Effector memory CD8-positive, alpha-beta T cell (primary cell): ENCODE results near the gene SEMA3A.
"Not testable (repeated sequence)": the region's sequence is repeated elsewhere in the genome, so short reads cannot be mapped to it uniquely, and the experiment has no call there.

Experiments
- ATAC-seq: fragments of 150-1000 bp; cut with Tn5 transposase; replicated peaks from 2 replicates; pipeline ENCODE4 v1.10.0; 2021; ENCODE audit warnings: mild to moderate bottlenecking, moderate library complexity
- DNase-seq, 3 experiments: peaks; one replicate each; pipeline ENCODE4 v3.0.0; 2021
- H3K27ac Mint-ChIP-seq, 2 donors: one replicate each; pipeline ENCODE4 v1.8.0; 2022; ENCODE audit warnings: mild to moderate bottlenecking in 2 of 2, mixed read lengths in 2 of 2, moderate library complexity in 2 of 2
- H3K27me3 Mint-ChIP-seq, 2 donors: one replicate each; pipeline ENCODE4 v1.8.0; 2022; ENCODE audit warnings: mixed read lengths in 2 of 2
- H3K36me3 Mint-ChIP-seq: one replicate; pipeline ENCODE4 v1.8.0; 2022; ENCODE audit warnings: mild to moderate bottlenecking, moderate library complexity, mixed read lengths; ENCODE audit not compliant: insufficient read depth
- H3K4me1 Mint-ChIP-seq, 2 donors: one replicate each; pipeline ENCODE4 v1.8.0; 2022; ENCODE audit warnings: low read depth in 2 of 2, mixed read lengths in 2 of 2
- H3K4me3 Mint-ChIP-seq, 2 donors: one replicate each; pipeline ENCODE4 v1.8.0; 2022; ENCODE audit warnings: mild to moderate bottlenecking in 2 of 2, mixed read lengths in 2 of 2, moderate library complexity in 2 of 2
- H3K9me3 Mint-ChIP-seq, 2 donors: one replicate each; pipeline ENCODE4 v1.8.0; 2022; ENCODE audit warnings: mixed read lengths in 2 of 2

Gene SEMA3A

DNA sequence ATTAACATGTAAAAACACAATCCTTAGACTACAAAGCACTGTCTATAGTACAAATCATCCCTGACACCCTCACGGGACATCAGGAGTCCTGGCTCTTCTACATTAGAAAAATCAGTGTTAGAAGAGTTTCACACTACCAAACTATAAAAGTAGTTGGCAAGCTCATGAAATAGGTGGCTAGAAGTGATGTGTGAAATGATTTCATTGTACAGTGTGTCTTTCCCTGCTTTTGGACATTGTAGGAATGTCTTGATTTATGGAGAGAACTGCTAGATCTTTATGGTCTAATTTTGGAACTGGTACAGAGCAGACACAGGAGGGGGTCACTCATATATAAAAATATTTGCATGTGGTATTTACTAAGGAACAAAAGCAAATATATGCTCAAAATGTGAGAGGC, 33.2 kb downstream of the SEMA3A start:
- Mint-ChIP-seq H3K27ac (no peak overlapping the region), H3K9me3 (peaks cover 0 to 7% of the 10 kb centered on the region in 2 donors), H3K36me3 (no peaks in the 10 kb centered on the region), H3K27me3 (no peaks in the 10 kb centered on the region), H3K4me3 (no peak overlapping the region), H3K4me1 (no peaks in the 10 kb centered on the region)
- DNase-seq = no peak
- no peak for ATAC-seq

DNA sequence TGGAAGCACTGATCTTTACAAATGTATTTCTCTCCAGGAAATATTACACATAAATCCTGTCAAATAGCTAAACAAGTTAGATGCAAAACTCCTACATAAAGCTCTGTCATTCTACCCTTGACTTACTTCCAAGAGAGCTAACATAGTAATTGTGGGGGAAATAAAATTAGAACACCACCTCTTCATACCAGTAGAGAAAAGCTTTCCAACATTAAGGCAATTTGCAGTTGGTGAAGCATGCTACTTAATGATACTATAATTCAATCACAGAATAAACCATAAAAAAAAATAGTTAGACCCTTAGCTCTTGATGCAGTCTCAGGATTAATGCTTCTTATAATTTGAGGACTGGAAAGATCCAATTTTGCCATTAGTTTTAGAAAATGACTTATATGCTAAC, 35.2 kb downstream of the SEMA3A start:
- Mint-ChIP-seq H3K9me3 (peaks cover 6 to 7% of the 10 kb centered on the region in 2 donors), H3K4me3 (no peak overlapping the region), H3K27me3 (no peaks in the 10 kb centered on the region), H3K4me1 (no peaks in the 10 kb centered on the region), H3K27ac (no peak overlapping the region), H3K36me3 (no peaks in the 10 kb centered on the region)
- no peak for DNase-seq
- ATAC-seq = no peak

DNA sequence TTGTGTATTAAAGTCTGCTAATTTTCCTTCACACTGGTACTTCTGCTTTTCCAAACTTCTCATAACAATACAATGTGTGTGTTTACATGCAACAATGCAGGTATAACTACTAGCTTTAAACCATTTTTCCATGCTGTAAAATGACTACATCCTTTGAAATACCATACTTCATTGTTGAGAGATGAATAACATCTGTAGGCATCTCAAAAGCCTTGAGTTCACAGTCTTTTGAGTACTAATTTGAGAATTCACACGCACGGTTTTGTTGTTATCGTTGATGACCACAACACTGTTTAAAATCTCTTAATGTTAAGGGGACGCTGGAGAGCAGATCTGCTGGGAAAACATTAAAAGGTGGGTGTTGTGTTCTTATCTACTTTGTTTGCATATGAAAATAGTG, 37.4 kb downstream of the SEMA3A start:
- DNase-seq (no peak), ATAC-seq (no peak)
- Mint-ChIP-seq H3K27ac (no peak overlapping the region), H3K4me1 (no peaks in the 10 kb centered on the region), H3K36me3 (no peaks in the 10 kb centered on the region), H3K27me3 (no peaks in the 10 kb centered on the region), H3K9me3 (peaks cover 6 to 7% of the 10 kb centered on the region in 2 donors), H3K4me3 (no peak overlapping the region)

DNA sequence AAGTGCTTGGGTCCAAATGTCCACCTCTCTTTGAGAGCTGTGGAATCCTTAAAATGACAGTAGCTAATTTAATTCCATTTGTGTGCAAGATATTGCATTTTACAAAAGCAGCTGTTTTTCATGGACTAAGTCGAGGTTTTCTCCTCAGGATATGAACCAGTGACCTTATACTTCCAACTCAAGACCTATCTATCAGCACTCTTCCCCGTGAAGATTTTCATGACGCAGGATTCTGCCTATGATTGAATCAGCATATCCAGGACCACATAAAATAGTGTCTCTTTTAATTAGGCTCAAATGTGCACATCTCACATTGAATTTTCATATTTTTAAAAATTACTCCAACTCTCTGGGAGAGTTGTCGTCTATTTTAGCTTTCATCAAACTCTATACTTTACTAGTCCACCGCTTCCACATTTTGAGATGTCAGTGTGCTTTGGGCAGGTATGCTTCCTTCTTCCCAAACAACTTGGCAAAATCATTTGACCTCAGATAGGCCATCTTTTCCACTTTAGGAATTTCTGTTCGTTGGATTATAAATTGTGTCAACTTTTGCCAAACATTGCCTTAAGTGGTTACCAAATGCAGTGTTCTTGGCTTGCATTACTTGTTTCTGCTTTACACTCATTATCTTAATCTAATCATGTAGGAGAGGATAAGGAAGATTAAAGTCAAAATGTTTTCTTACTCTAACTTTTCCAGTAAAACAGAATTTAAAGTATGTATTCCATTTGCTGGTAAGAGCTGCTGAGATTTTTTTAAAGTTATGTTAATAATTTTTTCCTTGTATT, 39.4 kb downstream of the SEMA3A start:
- Mint-ChIP-seq H3K4me1 (no peaks in the 10 kb centered on the region), H3K27ac (no peak overlapping the region), H3K36me3 (no peaks in the 10 kb centered on the region), H3K27me3 (no peaks in the 10 kb centered on the region), H3K9me3 (peaks cover 6 to 7% of the 10 kb centered on the region in 2 donors), H3K4me3 (no peak overlapping the region)
- DNase-seq (no peak), ATAC-seq (no peak)

DNA sequence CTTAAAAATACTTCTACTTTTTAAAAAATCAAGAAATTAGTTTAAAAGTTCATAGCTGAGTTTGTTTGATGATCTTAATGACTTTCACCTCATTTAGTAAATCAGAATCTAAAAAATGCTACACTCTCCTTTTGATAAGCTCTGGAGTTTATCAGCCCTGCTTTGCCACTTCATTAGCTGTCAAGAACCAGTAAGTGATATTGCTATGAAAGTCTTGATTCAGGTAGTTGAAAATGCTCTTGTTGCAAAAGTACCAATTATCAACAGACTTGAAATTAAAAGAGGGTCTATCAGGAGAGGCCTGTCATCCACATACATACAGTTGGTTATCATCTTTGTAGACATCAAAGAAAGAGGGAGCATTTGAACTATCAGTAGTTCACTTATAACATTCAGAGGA, 41.6 kb downstream of the SEMA3A start:
- H3K9me3 Mint-ChIP-seq = peaks cover 4 to 6% of the 10 kb centered on the region in 2 donors
- no peaks in the 10 kb centered on the region for H3K27me3 Mint-ChIP-seq
- no peaks in the 10 kb centered on the region for H3K4me1 Mint-ChIP-seq
- no peaks in the 10 kb centered on the region for H3K36me3 Mint-ChIP-seq
- DNase-seq (no peak), ATAC-seq (no peak)
- H3K27ac Mint-ChIP-seq = no peak overlapping the region
- no peak overlapping the region for H3K4me3 Mint-ChIP-seq

DNA sequence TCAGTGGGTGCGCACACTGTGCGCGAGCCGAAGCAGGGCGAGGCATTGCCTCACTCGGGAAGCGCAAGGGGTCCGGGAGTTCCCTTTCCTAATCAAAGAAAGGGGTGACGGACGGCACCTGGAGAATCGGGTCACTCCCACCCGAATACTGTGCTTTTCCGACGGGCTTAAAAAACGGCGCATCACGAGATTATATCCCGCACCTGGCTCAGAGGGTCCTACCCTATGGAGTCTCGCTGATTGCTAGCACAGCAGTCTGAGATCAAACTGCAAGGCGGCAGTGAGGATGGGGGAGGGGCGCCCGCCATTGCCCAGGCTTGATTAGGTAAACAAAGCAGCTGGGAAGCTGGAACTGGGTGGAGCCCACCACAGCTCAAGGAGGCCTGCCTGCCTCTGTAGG, 44.2 kb downstream of the SEMA3A start:
- H3K9me3 Mint-ChIP-seq, H3K4me3 Mint-ChIP-seq, H3K4me1 Mint-ChIP-seq, H3K27me3 Mint-ChIP-seq, H3K27ac Mint-ChIP-seq, H3K36me3 Mint-ChIP-seq, DNase-seq, ATAC-seq: not testable (repeated sequence)

DNA sequence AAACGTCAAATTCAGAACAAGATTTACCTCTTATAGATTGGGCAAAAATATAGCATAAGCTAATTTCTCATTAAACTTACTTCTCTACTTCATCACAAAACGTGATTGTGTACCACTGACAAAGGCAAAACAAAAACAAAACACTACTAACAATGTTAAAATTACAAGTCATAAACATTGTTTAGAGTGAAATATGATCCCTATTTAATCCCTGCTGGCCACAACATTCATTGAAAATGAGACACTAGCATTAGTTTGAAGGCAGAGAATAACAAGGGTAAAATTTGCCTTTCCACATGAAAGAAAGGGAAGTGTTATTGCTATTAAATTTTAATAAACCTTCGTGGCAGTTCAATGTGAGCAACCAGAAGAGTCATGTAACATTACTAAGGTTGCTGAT, 45.0 kb downstream of the SEMA3A start:
- no peaks in the 10 kb centered on the region for H3K36me3 Mint-ChIP-seq
- H3K4me3 Mint-ChIP-seq = no peak overlapping the region
- peaks cover 0 to 1% of the 10 kb centered on the region in 2 donors for H3K9me3 Mint-ChIP-seq
- ATAC-seq (no peak), DNase-seq (no peak)
- H3K27me3 Mint-ChIP-seq = no peaks in the 10 kb centered on the region
- H3K27ac Mint-ChIP-seq = no peak overlapping the region
- H3K4me1 Mint-ChIP-seq = no peaks in the 10 kb centered on the region

DNA sequence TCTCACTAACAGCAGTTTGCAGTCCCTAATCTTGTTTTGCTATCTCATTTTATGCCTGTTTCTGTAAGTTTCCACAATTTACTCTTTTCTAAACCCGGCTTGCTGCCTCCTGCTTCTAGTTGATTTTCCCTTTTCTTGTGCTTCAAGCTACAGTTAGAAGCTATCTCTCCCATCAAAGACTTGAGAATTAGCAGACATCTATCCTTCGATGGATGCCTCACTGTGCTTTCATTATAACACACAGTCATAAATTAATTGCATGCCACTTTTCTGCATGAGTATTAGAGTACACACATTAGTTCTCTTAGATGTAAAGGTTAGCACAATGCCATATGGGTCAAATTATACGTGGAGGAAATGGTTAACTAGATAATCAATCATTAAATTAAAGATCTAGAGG, 48.7 kb downstream of the SEMA3A start:
- no peak for ATAC-seq
- Mint-ChIP-seq H3K9me3 (peaks cover 0 to 6% of the 10 kb centered on the region in 2 donors), H3K4me3 (no peak overlapping the region), H3K27me3 (no peaks in the 10 kb centered on the region), H3K27ac (no peak overlapping the region), H3K36me3 (no peaks in the 10 kb centered on the region), H3K4me1 (no peaks in the 10 kb centered on the region)
- no peak for DNase-seq

DNA sequence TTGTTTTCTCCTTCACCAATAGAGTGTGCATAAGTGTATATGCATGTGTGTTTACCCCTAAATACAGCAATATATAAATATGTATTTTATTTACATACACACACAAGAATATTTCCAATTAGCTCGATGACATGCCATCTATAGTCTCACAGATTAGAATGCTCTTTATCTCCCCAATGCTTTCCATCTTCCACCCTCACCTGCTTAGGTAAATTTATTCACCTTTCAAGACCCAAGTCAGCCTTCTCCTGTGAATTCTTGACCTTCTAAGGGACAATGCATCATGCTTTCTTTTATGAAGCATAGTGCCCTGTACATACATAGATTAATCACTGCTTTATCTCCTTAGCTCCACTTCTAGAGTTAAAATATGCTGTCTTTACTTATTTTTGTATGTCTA, 49.7 kb downstream of the SEMA3A start:
- Mint-ChIP-seq H3K27me3 (no peaks in the 10 kb centered on the region), H3K9me3 (peaks cover 0 to 6% of the 10 kb centered on the region in 2 donors), H3K4me1 (no peaks in the 10 kb centered on the region), H3K4me3 (no peak overlapping the region), H3K36me3 (no peaks in the 10 kb centered on the region), H3K27ac (no peak overlapping the region)
- ATAC-seq (no peak), DNase-seq (no peak)

DNA sequence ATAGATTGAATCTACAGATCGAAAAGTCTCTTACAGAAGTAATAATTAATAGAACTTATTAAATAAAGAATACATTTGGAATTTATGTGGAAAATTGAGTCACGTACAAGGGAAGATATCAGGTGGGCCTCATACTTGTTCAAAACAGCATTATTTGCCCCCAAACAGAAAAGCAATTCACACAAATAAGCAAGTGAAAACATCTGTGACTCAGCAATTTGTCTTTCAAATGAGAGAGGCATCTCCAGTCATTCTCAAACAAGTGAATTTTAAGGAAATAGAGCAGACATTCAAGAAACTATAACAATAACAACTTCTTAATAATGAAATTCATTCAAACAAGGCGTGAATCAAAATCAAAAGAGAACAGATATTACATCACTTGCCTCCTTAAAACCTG, 50.1 kb downstream of the SEMA3A start:
- ATAC-seq (no peak), DNase-seq (no peak)
- H3K9me3 Mint-ChIP-seq = peaks cover 0 to 6% of the 10 kb centered on the region in 2 donors
- no peaks in the 10 kb centered on the region for H3K36me3 Mint-ChIP-seq
- no peak overlapping the region for H3K4me3 Mint-ChIP-seq
- H3K4me1 Mint-ChIP-seq = no peaks in the 10 kb centered on the region
- H3K27me3 Mint-ChIP-seq = no peaks in the 10 kb centered on the region
- H3K27ac Mint-ChIP-seq = no peak overlapping the region

DNA sequence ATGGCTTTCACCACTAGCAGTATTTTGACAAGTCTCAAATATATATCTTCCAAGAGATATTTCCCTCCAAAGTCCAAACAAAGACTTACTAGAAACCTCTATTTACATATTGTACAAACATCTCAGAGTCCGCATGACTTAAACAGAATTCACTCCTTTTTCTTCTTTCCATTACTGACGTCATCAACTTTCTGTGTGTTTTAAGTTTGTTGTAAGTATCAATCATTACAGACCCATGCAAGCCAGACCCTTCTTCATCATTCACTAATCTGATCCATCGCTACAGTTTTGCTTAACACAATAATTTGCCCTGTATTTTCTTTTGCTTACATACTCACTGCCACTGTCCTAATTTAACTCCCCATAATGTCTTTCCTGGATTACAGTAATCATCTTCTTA, 51.9 kb downstream of the SEMA3A start:
- no peak for DNase-seq
- H3K27ac Mint-ChIP-seq = no peak overlapping the region
- no peak for ATAC-seq
- H3K36me3 Mint-ChIP-seq = no peaks in the 10 kb centered on the region
- no peaks in the 10 kb centered on the region for H3K4me1 Mint-ChIP-seq
- H3K27me3 Mint-ChIP-seq = no peaks in the 10 kb centered on the region
- H3K4me3 Mint-ChIP-seq = no peak overlapping the region
- H3K9me3 Mint-ChIP-seq = peaks cover 0 to 6% of the 10 kb centered on the region in 2 donors

DNA sequence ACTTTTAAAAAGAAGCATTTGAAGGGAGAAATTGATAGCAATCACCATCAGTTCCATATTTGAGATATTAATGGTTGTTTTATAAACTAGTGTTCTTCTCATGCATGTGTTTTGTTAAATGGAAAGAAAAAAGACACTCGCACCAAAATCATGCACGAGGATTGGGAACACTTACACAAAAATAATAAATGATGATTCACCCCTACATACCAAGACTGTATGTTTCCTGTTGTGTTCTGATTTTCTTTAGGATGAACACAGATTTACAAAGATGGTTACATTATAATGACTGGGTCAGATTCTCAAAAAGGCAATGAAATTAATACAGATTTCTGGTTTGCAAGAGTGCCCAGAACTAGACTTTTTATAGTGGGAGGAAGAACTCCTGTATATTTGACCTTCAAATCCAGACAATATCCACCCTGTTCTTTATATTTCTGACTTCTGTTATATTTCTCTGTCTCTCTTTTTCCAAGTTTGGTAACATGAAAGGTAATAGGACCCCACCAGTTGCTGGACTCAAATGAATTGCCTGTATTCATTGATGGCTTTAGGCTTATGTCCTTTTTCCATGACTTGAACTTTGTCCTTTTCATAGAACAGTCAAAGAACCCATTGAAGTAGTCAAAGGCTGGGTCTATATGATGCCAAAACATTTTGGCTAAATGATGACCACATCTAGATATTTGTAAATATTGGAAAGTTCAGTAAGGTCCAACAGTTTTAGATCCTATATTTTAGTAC, 54.4 kb downstream of the SEMA3A start:
- DNase-seq (no peak), ATAC-seq (no peak)
- Mint-ChIP-seq H3K27ac (no peak overlapping the region), H3K4me1 (no peaks in the 10 kb centered on the region), H3K27me3 (no peaks in the 10 kb centered on the region), H3K9me3 (peaks cover 6 to 7% of the 10 kb centered on the region in 2 donors), H3K4me3 (no peak overlapping the region), H3K36me3 (no peaks in the 10 kb centered on the region)

DNA sequence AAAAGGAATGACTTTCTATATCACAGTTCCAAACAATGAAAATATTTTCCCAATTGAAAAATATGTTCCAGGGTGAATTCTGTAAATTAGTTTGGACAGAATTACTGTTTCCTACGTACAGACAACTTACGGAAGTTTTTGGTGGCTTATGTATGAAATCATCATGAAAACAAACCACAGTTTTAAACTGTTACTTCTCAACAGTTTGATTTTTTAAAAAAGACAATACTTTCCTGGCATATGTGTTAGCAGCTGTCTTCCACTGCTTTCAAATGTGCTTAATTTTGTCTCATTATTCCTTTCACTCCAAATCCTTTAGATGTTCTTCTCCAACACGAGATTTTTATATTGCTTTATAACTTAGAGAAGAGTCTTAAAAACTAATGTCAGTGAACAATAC, 56.2 kb downstream of the SEMA3A start:
- DNase-seq (no peak), ATAC-seq (no peak)
- no peaks in the 10 kb centered on the region for H3K4me1 Mint-ChIP-seq
- no peak overlapping the region for H3K27ac Mint-ChIP-seq
- H3K9me3 Mint-ChIP-seq = peaks cover 5 to 7% of the 10 kb centered on the region in 2 donors
- H3K27me3 Mint-ChIP-seq = no peaks in the 10 kb centered on the region
- H3K36me3 Mint-ChIP-seq = no peaks in the 10 kb centered on the region
- no peak overlapping the region for H3K4me3 Mint-ChIP-seq

DNA sequence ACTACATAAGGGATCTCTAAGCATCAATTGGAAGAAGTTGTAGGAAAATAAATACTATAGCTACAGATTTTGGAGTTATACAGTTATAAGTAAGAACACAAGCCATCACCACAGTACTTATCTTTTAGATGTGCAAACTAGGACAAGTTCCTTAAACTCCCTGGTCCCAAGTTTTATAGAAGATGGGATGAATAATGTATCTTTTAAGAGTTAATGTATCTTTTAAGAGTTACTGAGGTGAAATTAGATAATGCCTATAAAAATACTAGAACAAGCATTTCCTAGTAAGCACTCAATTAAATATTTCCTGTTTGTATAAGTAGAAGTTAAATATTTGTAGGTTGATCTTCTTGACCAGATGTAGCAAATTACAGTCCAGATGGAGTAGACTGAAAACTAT, 56.8 kb downstream of the SEMA3A start:
- no peaks in the 10 kb centered on the region for H3K4me1 Mint-ChIP-seq
- no peaks in the 10 kb centered on the region for H3K27me3 Mint-ChIP-seq
- DNase-seq (no peak), ATAC-seq (no peak)
- no peak overlapping the region for H3K4me3 Mint-ChIP-seq
- H3K9me3 Mint-ChIP-seq = peaks cover 5 to 7% of the 10 kb centered on the region in 2 donors
- H3K36me3 Mint-ChIP-seq = no peaks in the 10 kb centered on the region
- H3K27ac Mint-ChIP-seq = no peak overlapping the region
